ENCODE measurements around the gene NIT1.

GRCh38 chr1:161163793-161164192 is 45.9 kb downstream of the NIT1 start:
- TF ChIP-seq, protein P1, sequence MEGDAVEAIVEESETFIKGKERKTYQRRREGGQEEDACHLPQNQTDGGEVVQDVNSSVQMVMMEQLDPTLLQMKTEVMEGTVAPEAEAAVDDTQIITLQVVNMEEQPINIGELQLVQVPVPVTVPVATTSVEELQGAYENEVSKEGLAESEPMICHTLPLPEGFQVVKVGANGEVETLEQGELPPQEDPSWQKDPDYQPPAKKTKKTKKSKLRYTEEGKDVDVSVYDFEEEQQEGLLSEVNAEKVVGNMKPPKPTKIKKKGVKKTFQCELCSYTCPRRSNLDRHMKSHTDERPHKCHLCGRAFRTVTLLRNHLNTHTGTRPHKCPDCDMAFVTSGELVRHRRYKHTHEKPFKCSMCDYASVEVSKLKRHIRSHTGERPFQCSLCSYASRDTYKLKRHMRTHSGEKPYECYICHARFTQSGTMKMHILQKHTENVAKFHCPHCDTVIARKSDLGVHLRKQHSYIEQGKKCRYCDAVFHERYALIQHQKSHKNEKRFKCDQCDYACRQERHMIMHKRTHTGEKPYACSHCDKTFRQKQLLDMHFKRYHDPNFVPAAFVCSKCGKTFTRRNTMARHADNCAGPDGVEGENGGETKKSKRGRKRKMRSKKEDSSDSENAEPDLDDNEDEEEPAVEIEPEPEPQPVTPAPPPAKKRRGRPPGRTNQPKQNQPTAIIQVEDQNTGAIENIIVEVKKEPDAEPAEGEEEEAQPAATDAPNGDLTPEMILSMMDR (IDR thresholded peaks at IDR 0.05), result no peak
- no peak for TF ChIP-seq POLR2A (IDR thresholded peaks at IDR 0.05)

Data from gastroesophageal sphincter (tissue), 3 donors.